Cardiac muscle cell (in vitro differentiated cells and primary cell): Measurements from ENCODE around the gene CA10. TPM values are rescaled to one million over a fixed set of nuclear protein-coding genes. Genes with fewer than 3 reads are reported as not detected.

Experiments
- DNase-seq, 2 donors: peaks; one replicate each; pipeline versions ENCODE4 v3.0.0 to v3.0.0-alpha.2; 2010 to 2017; ENCODE audit warnings: low read depth in 1 of 2, low spot score in 1 of 2
- H3K27ac ChIP-seq: fragments of 200-600 bp; sonication (generic); 2 replicates; pipeline ENCODE4 v1.5.1; 2016
- H3K27me3 ChIP-seq: fragments of 200-600 bp; sonication (generic); 2 replicates; pipeline ENCODE4 v1.6.0; 2016; ENCODE audit warnings: control low read depth
- H3K36me3 ChIP-seq: fragments of 200-600 bp; sonication (generic); 2 replicates; pipeline ENCODE4 v1.5.1; 2016; ENCODE audit warnings: control low read depth
- H3K4me1 ChIP-seq: fragments of 200-600 bp; sonication (generic); 2 replicates; pipeline ENCODE4 v1.8.1; 2017; ENCODE audit warnings: low read depth, mild to moderate bottlenecking, mixed run types
- H3K4me3 ChIP-seq: fragments of 200-600 bp; sonication (generic); 2 replicates; pipeline ENCODE4 v1.5.1; 2016; ENCODE audit warnings: mild to moderate bottlenecking
- H3K9me3 ChIP-seq: fragments of 200-600 bp; sonication (generic); 2 replicates; pipeline ENCODE4 v1.5.1; 2017; ENCODE audit warnings: low read depth, mild to moderate bottlenecking, control low read depth
- CTCF ChIP-seq: IDR thresholded peaks from 2 replicates; pipeline ENCODE4 v1.5.1; 2012; ENCODE audit warnings: low read depth, mild to moderate bottlenecking, low read length
- polyA plus RNA-seq: library from polyadenylated mRNA; unstranded; fragments of >200 nt; fragmentation: Nextera tagmentation; extraction: Ambion mirVana; gene quantifications from 2 replicates; pipeline ENCODE4 v1.2.1, GENCODE V29; 2016
- total RNA-seq: library from RNA; depleted of rRNA; stranded (reverse); fragments of >200 nt; gene quantifications from 2 replicates; pipeline ENCODE4 v1.2.3, GENCODE V29; 2016

Gene CA10
- total and polyA plus RNA-seq, 2 experiments from 2014 or later = not detected

GRCh38 chr17:52032454-52032853 lies 126.1 kb downstream of the CA10 start:
- no peak for DNase-seq
- Histone ChIP-seq H3K4me3 (no peak overlapping the region), H3K27me3 (no peaks in the 10 kb centered on the region), H3K36me3 (no peaks in the 10 kb centered on the region), H3K4me1 (no peaks in the 10 kb centered on the region), H3K27ac (no peak overlapping the region), H3K9me3 (no peaks in the 10 kb centered on the region)
- no peak for TF ChIP-seq CTCF

- Histone ChIP-seq H3K4me3 (no peak overlapping the region), H3K36me3 (no peaks in the 10 kb centered on the region), H3K27ac (no peak overlapping the region), H3K4me1 (no peaks in the 10 kb centered on the region), H3K9me3 (no peaks in the 10 kb centered on the region), H3K27me3 (no peaks in the 10 kb centered on the region)
- TF ChIP-seq CTCF = no peak
- DNase-seq = no peak
Observed at GRCh38 chr17:52030052-52030451, 128.5 kb downstream of the CA10 start.

GRCh38 chr17:52027620-52028295 lies 130.8 kb downstream of the CA10 start:
- H3K4me3 ChIP-seq = no peak overlapping the region
- H3K36me3 ChIP-seq = no peaks in the 10 kb centered on the region
- H3K4me1 ChIP-seq = no peaks in the 10 kb centered on the region
- no peaks in the 10 kb centered on the region for H3K27me3 ChIP-seq
- H3K9me3 ChIP-seq = no peaks in the 10 kb centered on the region
- no peak overlapping the region for H3K27ac ChIP-seq
- no peak for TF ChIP-seq CTCF
- peak in 1 of 2 donors; percentile 38 for DNase-seq

GRCh38 chr17:52027081-52027480 lies 131.4 kb downstream of the CA10 start:
- Histone ChIP-seq H3K9me3 (no peaks in the 10 kb centered on the region), H3K4me1 (no peaks in the 10 kb centered on the region), H3K4me3 (no peak overlapping the region), H3K27ac (no peak overlapping the region), H3K27me3 (no peaks in the 10 kb centered on the region), H3K36me3 (no peaks in the 10 kb centered on the region)
- no peak for TF ChIP-seq CTCF
- no peak for DNase-seq

GRCh38 chr17:52026075-52026474 lies 132.4 kb downstream of the CA10 start:
- no peaks in the 10 kb centered on the region for H3K36me3 ChIP-seq
- peak in 1 of 2 donors; percentile 0 for DNase-seq
- H3K27ac ChIP-seq = no peak overlapping the region
- no peaks in the 10 kb centered on the region for H3K27me3 ChIP-seq
- no peak overlapping the region for H3K4me3 ChIP-seq
- no peaks in the 10 kb centered on the region for H3K4me1 ChIP-seq
- H3K9me3 ChIP-seq = no peaks in the 10 kb centered on the region
- TF ChIP-seq CTCF = no peak
